NCI-H345 (cell line): ENCODE measurements around the gene RPGRIP1L.

ENCODE experiments used
- DNase-seq: peaks from one replicate; lab custom pipeline; 2025; lab: John Stamatoyannopoulos, UW

The RPGRIP1L gene

DNA sequence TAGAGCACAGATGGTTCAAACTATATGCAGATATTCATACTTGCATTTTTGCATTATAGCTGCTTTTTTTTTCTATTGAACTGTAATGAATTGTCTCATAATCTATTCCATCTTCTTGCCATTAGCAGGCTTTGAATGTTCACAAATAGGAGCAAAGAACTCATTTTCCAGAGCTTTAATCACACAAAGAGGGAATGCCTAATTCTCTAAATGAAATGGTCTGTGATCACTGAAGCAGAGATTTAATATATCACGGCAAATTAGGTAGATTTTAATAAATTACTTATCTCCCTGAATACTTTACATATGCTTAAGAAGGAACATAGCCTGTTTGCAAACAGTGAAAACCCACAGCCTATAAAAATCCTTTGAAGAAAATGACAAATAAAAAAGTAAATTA is 103.0 kb downstream of the RPGRIP1L start:
- DNase-seq: no peak

GRCh38 chr16:53600126-53600525 is 103.5 kb downstream of the RPGRIP1L start:
- DNase-seq: no peak

GRCh38 chr16:53599548-53599947 is 104.1 kb downstream of the RPGRIP1L start:
- no peak for DNase-seq

DNA sequence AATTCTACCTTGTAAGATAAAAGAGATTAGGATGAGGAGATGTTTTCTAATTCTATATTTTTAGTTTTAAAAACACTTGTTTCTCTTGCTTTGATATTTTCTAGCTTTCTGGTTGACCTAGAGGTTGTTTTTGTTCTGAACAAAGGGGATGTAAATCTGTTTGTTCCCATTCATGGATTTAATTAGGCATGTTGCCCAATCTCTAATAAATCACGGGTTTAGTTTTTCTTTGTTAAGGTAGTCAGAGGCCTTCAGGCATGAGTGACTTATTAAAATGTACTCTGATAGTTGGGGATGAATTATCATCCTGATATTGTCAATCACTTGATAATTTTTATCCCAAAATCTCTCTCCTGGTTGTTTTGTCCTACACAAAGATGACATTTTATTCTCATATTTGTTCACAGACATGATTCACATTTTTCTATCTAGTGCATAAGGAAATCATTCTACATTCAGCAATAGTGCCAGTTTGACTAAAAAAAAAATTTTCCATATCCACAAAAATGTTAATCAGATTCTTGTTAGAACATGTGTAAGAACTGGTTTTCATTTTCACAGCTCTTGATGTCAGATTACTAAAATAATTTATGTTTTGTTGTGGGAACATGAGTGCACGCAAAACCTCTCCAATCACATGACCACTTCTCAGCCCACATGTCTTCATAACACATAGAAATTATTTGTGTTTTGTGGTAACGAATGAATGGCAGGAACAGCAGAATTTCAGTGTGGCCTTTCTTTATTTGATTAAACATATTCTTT is 105.0 kb downstream of the RPGRIP1L start:
- no peak for DNase-seq

DNA sequence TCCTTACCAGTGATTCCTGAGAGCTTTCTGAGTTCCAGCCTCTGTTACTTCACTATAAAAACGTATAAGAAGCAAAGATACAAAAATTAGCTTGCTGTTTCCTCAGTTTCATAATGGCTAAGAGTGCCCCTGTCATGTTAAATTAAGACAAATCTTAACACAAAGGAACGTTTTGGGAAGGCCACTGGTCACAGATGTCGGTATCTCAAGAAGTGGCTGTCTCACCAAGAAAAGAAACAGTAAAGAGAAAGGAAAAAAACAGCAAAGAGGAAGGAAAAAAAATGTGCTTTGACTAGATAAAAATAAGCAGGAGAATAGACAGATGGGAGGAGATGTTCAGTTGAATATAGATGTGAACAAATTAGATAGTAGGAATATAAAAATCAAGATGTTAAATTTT is 105.9 kb downstream of the RPGRIP1L start:
- no peak for DNase-seq

DNA sequence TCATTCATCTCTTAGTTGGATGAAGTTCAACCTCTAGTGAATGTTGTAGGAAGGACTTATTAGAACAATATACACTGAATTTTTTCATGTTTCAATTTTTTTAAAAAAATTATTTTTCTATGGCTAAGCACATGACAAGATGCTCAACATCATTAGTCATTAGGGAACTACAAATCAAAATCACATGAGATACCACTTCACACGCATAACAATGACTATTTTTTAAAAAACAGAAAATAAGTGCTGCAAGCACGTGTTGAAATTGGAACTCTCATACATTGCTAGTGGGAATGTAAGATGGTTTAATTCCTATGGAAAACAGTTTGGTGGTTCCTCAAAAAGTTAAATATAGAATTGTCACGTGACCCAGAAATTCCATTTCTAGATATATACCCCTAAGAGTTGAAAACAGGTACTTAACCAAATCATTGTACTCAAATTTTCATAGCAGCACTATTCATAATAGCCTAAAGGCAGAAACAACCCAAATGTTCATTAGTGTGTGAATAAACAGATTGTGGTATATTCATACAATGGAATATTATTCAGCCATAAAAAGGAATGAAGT is 115.5 kb downstream of the RPGRIP1L start:
- DNase-seq: no peak

GRCh38 chr16:53583401-53583800 is 120.3 kb downstream of the RPGRIP1L start:
- no peak for DNase-seq

GRCh38 chr16:53581784-53582183 is 121.9 kb downstream of the RPGRIP1L start:
- no peak for DNase-seq

GRCh38 chr16:53580038-53580802 is 123.4 kb downstream of the RPGRIP1L start:
- DNase-seq: no peak

DNA sequence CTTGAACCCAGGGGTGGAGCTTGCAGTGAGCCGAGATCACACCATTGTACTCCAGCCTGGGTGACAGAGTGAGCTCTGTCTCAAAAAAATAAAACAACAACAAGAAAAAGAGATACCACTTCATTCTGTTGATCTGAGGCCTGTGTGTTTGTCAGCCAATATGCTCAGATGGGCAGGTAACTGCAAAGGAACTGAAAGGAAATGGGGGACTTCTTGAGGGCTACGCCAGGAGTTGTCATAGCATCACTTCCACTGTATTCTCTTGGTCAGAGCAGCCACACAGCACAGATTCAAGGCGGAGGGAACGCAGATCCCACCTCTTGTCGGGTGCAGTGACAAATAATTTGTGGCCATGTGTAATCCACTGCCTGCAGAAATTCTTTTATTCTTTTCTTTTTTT is 126.8 kb downstream of the RPGRIP1L start:
- DNase-seq: no peak

DNA sequence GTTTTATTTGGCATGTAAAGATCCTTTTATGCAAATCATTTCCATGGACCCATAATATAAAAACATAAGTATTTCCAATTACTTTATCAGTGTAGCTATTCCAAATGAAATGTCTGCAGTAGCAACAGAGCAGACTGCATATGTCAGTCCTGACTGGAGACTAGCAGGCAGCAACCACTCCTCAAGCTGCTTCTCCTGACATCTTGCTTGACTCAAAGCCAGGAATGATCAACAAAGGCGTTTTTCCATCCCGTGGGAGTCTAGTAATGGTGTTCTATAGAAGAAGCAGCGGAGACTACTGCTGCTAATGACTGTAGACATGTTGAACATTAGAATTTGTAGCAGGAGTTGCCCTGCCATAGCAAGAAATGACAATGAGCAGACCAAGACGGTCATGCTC is 127.4 kb downstream of the RPGRIP1L start:
- no peak for DNase-seq

DNA sequence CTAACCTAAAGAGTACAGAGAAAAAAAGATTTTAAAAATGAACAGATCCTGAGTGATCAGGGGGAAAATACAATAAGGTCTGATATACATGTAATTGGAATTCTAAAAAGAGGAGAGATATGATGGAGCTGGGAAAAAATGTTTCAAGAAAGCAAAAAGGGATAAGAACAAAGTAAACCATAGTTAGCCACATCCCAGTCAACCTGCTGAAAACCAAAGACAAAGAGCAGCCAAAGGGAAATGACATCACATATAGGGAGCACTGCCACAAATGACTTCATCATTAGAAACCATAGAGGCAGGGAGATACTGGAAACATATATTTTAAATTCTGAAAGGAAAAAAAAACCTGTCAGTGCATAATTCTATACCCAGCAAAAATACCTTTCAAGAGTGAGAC is 131.9 kb downstream of the RPGRIP1L start:
- DNase-seq: no peak

- DNase-seq: no peak
Observed at GRCh38 chr16:53566552-53567245, 137.0 kb downstream of the RPGRIP1L start.

- DNase-seq: no peak
Observed at GRCh38 chr16:53565296-53565863, 138.3 kb downstream of the RPGRIP1L start.

- DNase-seq: no peak
Observed at GRCh38 chr16:53563426-53563825, 140.2 kb downstream of the RPGRIP1L start.

- no peak for DNase-seq
Observed at GRCh38 chr16:53561101-53561888, 142.4 kb downstream of the RPGRIP1L start.

GRCh38 chr16:53559270-53559951 is 144.2 kb downstream of the RPGRIP1L start:
- DNase-seq: no peak

- DNase-seq: no peak
Observed at GRCh38 chr16:53558710-53559109, 144.9 kb downstream of the RPGRIP1L start.

DNA sequence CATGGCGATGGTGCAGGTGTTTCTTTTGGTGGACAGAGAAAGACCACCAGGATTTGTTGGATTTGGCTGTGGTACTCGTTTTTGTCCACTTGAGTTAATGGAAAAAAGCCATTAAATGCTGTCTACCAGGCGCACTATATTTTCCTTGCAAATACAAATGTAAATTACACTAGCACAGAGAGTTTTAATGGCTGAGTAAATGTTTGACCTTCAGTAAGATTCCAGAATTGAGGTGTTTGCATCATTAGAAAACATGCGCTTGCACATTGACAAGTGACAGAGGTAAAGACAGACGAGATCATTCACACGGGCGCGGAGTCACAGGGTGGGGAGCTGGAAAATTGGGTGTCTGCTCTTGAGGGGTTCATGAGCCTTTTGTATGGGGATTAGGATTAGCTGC is 147.1 kb downstream of the RPGRIP1L start:
- DNase-seq: peak; percentile 11

- DNase-seq: peak; percentile 61
Observed at GRCh38 chr16:53549970-53550690, 153.5 kb downstream of the RPGRIP1L start.
